Gastroesophageal sphincter (tissue), 3 donors: Measurements from ENCODE around the gene ZNF543.

ENCODE experiments used
- POLR2A ChIP-seq, 2 donors: fragments of 450-650 bp; IDR thresholded peaks; one replicate each; pipeline ENCODE4 v1.6.1; 2017; ENCODE audit warnings: antibody characterized with exemption in 2 of 2, mild to moderate bottlenecking in 2 of 2, moderate library complexity in 1 of 2
- TF ChIP-seq, protein P1 (sequence below), 4 experiments: fragments of 200-600 bp in 2 of 4; fragments of 450-650 bp in 2 of 4; sonication (generic) in 1 of 4; IDR thresholded peaks; one replicate each; pipeline ENCODE4 v1.5.1; 2017 to 2019; ENCODE audit warnings: antibody characterized with exemption in 4 of 4, mild to moderate bottlenecking in 2 of 4, moderate library complexity in 2 of 4

DNA sequence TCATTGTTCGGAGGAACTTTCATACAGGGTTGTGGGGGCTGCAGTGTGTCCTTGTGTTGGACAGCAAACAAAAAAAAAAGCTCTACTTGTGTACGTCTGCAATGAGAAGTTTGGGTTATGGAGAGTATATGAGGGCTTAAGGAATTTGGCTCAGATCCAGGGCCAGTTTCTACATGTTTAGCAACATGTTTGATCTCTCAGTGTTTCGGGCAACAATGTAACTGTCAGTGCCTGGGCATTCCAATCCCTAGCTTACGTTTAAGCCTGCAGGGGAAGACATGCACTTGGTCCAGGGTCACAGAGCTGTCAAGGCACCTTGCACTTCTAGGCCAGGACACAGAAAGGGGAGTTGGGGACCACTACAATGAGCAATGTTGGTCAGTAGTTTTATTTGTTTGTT lies 13.9 kb downstream of the ZNF543 start:
- TF ChIP-seq, protein P1, sequence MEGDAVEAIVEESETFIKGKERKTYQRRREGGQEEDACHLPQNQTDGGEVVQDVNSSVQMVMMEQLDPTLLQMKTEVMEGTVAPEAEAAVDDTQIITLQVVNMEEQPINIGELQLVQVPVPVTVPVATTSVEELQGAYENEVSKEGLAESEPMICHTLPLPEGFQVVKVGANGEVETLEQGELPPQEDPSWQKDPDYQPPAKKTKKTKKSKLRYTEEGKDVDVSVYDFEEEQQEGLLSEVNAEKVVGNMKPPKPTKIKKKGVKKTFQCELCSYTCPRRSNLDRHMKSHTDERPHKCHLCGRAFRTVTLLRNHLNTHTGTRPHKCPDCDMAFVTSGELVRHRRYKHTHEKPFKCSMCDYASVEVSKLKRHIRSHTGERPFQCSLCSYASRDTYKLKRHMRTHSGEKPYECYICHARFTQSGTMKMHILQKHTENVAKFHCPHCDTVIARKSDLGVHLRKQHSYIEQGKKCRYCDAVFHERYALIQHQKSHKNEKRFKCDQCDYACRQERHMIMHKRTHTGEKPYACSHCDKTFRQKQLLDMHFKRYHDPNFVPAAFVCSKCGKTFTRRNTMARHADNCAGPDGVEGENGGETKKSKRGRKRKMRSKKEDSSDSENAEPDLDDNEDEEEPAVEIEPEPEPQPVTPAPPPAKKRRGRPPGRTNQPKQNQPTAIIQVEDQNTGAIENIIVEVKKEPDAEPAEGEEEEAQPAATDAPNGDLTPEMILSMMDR (IDR thresholded peaks at IDR 0.05) = no peak
- TF ChIP-seq POLR2A (IDR thresholded peaks at IDR 0.05) = no peak
